H7 (cell line): ENCODE measurements around the gene UQCRQ. TPM values are rescaled to one million over a fixed set of nuclear protein-coding genes. Genes with fewer than 3 reads are reported as not detected.

Source experiments
- DNase-seq: peaks from one replicate; pipeline ENCODE4 v3.0.0; 2012
- H3K27me3 ChIP-seq: 2 replicates; pipeline ENCODE4 v1.6.0; 2011; ENCODE audit warnings: mild to moderate bottlenecking, low read length; ENCODE audit not compliant: control insufficient read depth, insufficient read depth
- H3K36me3 ChIP-seq: replicated peaks from 2 replicates; pipeline ENCODE4 v1.5.1; 2011; ENCODE audit warnings: low read length; ENCODE audit not compliant: control insufficient read depth, insufficient read depth
- H3K4me3 ChIP-seq: 2 replicates; pipeline ENCODE4 v1.5.1; 2011; ENCODE audit warnings: low read depth, mild to moderate bottlenecking, control low read depth, low read length, moderate library complexity; ENCODE audit not compliant: insufficient read depth
- total RNA-seq: library from RNA; depleted of rRNA; stranded (reverse); fragments of >200 nt; shearing (Covaris generic); gene quantifications from 2 replicates; pipeline ENCODE4 v1.2.3, GENCODE V29; 2014; rRNA removed

UQCRQ gene
- total RNA-seq, result 129 and 137 TPM in 2 replicates

GRCh38 chr5:132866342-132867045 lies at the start of gene UQCRQ, which contains the start of gene GDF9:
Gene UQCRQ, plus strand, starts transcription at chr5:132866642. Its CDS starts 240 bp downstream, at chr5:132866882.
Gene GDF9, minus strand, starts transcription at chr5:132866469. Its CDS starts 1,936 bp downstream, at chr5:132864533.
- Histone ChIP-seq H3K4me3 (peak within 1 kb of the TSS; percentile 95), H3K36me3 (peaks cover 8% of the 10 kb centered on the region), H3K27me3 (no peaks in the 10 kb centered on the region; the same call in 1 of the 2 replicates)
- peak; percentile 97 for DNase-seq

- Histone ChIP-seq H3K36me3 (no peaks in the 10 kb centered on the region), H3K27me3 (peaks cover 42% of the 10 kb centered on the region), H3K4me3 (no peak overlapping the region)
- no peak for DNase-seq
Observed at GRCh38 chr5:132817011-132817410, 49.4 kb upstream of the UQCRQ start.

GRCh38 chr5:132819468-132819867 lies 47.0 kb upstream of the UQCRQ start:
- peak; percentile 62 for DNase-seq
- no peaks in the 10 kb centered on the region for H3K36me3 ChIP-seq
- peaks cover 34% of the 10 kb centered on the region for H3K27me3 ChIP-seq
- H3K4me3 ChIP-seq, result no peak overlapping the region

- Histone ChIP-seq H3K27me3 (peaks cover 34% of the 10 kb centered on the region), H3K36me3 (no peaks in the 10 kb centered on the region), H3K4me3 (no peak overlapping the region)
- peak; percentile 93 for DNase-seq
Observed at GRCh38 chr5:132820162-132820754, 46.2 kb upstream of the UQCRQ start.

GRCh38 chr5:132821350-132821749 lies 45.1 kb upstream of the UQCRQ start:
- DNase-seq, result no peak
- Histone ChIP-seq H3K27me3 (peaks cover 41% of the 10 kb centered on the region), H3K4me3 (no peak overlapping the region), H3K36me3 (no peaks in the 10 kb centered on the region)

- H3K4me3 ChIP-seq, result no peak overlapping the region
- no peaks in the 10 kb centered on the region for H3K36me3 ChIP-seq
- DNase-seq, result no peak
- peaks cover 45% of the 10 kb centered on the region for H3K27me3 ChIP-seq
Observed at GRCh38 chr5:132821791-132822190, 44.7 kb upstream of the UQCRQ start.

GRCh38 chr5:132822650-132823480 lies 43.6 kb upstream of the UQCRQ start:
- Histone ChIP-seq H3K27me3 (peaks cover 53% of the 10 kb centered on the region), H3K36me3 (no peaks in the 10 kb centered on the region), H3K4me3 (peak overlapping the region; percentile 36)
- peak; percentile 94 for DNase-seq

GRCh38 chr5:132823481-132824050 lies 42.9 kb upstream of the UQCRQ start:
- peaks cover 59% of the 10 kb centered on the region for H3K27me3 ChIP-seq
- no peak for DNase-seq
- H3K4me3 ChIP-seq, result peak overlapping the region; percentile 36; the same call in 1 of the 2 replicates
- no peaks in the 10 kb centered on the region for H3K36me3 ChIP-seq

- DNase-seq, result no peak
- Histone ChIP-seq H3K4me3 (no peak overlapping the region), H3K27me3 (peaks cover 68% of the 10 kb centered on the region), H3K36me3 (no peaks in the 10 kb centered on the region)
Observed at GRCh38 chr5:132824426-132824825, 42.0 kb upstream of the UQCRQ start.

GRCh38 chr5:132825033-132825833 lies 41.2 kb upstream of the UQCRQ start:
- peak overlapping the region; percentile 46 for H3K4me3 ChIP-seq
- no peaks in the 10 kb centered on the region for H3K36me3 ChIP-seq
- H3K27me3 ChIP-seq, result peaks cover 76% of the 10 kb centered on the region
- peak; percentile 88 for DNase-seq

- peak overlapping the region; percentile 46 for H3K4me3 ChIP-seq
- H3K36me3 ChIP-seq, result no peaks in the 10 kb centered on the region
- DNase-seq, result peak; percentile 86
- H3K27me3 ChIP-seq, result peaks cover 82% of the 10 kb centered on the region
Observed at GRCh38 chr5:132825834-132826391, 40.5 kb upstream of the UQCRQ start.

- Histone ChIP-seq H3K27me3 (peaks cover 85% of the 10 kb centered on the region), H3K36me3 (no peaks in the 10 kb centered on the region), H3K4me3 (no peak overlapping the region)
- DNase-seq, result no peak
Observed at GRCh38 chr5:132826424-132827082, 39.9 kb upstream of the UQCRQ start.
